Right lobe of liver (tissue), 4 donors: ENCODE data around the gene TM4SF18.

ENCODE experiments used
- POLR2A ChIP-seq: fragments of 450-650 bp; IDR thresholded peaks from one replicate; pipeline ENCODE4 v1.6.1; 2017; ENCODE audit warnings: antibody characterized with exemption, mild to moderate bottlenecking
- TF ChIP-seq, protein P1 (sequence below), 4 donors: fragments of 200-600 bp in 3 of 4; fragments of 450-650 bp in 1 of 4; IDR thresholded peaks; one replicate each; pipeline versions ENCODE4 v1.5.1 to v1.8.0; 2016 to 2022; ENCODE audit warnings: antibody characterized with exemption in 4 of 4, mild to moderate bottlenecking in 2 of 4
- donor health status: DM: no; HTN: no; CAD: no.
- donor health status: DM: no; HTN: no; CAD: no.
- donor health status: DM: no; HTN: yes; CAD: no.

DNA sequence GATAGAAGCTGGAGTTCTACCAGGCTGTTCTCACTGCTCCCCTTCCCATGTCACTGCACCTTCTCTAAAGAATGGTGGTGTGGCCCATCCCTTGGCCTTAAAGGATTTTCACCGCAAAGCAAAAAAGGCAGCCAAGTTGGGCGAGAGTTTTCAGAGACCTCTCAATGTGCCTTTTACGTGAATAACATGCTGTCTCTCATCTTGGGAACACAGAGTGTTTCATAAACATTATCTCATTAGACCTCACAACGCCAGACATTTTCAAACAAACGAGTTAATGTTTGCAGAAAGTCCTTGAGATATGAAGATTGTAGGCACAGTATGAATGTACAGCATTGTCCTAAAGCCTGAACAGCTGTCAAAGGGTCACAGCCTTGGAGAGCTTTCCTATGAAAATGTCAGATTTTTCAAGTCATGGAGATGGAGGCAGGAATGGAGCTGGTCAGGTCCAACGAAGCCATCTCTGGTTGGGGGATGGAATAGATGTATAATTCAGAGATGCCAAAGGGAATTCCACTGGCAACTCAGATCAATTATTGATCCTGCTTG is 22.7 kb upstream of the TM4SF18 start:
- TF ChIP-seq POLR2A = no peak
- TF ChIP-seq, protein P1, sequence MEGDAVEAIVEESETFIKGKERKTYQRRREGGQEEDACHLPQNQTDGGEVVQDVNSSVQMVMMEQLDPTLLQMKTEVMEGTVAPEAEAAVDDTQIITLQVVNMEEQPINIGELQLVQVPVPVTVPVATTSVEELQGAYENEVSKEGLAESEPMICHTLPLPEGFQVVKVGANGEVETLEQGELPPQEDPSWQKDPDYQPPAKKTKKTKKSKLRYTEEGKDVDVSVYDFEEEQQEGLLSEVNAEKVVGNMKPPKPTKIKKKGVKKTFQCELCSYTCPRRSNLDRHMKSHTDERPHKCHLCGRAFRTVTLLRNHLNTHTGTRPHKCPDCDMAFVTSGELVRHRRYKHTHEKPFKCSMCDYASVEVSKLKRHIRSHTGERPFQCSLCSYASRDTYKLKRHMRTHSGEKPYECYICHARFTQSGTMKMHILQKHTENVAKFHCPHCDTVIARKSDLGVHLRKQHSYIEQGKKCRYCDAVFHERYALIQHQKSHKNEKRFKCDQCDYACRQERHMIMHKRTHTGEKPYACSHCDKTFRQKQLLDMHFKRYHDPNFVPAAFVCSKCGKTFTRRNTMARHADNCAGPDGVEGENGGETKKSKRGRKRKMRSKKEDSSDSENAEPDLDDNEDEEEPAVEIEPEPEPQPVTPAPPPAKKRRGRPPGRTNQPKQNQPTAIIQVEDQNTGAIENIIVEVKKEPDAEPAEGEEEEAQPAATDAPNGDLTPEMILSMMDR (IDR thresholded peaks at IDR 0.05) = no peak
